GM23248 (cell line): Measurements from ENCODE around the gene CCT3.

Source experiments
- EZH2 ChIP-seq: fragments of 200-600 bp; sonication (generic); IDR thresholded peaks from 2 replicates; pipeline ENCODE4 v1.6.1; 2018; ENCODE audit warnings: antibody characterized with exemption, mild to moderate bottlenecking; ENCODE audit not compliant: insufficient read depth, poor library complexity, severe bottlenecking
- EZH2phosphoT487 ChIP-seq: fragments of 200-600 bp; sonication (generic); IDR thresholded peaks from 2 replicates; pipeline ENCODE4 v1.6.1; 2018; ENCODE audit warnings: antibody characterized with exemption, moderate library complexity, mild to moderate bottlenecking, low read depth; ENCODE audit not compliant: insufficient read depth

DNA sequence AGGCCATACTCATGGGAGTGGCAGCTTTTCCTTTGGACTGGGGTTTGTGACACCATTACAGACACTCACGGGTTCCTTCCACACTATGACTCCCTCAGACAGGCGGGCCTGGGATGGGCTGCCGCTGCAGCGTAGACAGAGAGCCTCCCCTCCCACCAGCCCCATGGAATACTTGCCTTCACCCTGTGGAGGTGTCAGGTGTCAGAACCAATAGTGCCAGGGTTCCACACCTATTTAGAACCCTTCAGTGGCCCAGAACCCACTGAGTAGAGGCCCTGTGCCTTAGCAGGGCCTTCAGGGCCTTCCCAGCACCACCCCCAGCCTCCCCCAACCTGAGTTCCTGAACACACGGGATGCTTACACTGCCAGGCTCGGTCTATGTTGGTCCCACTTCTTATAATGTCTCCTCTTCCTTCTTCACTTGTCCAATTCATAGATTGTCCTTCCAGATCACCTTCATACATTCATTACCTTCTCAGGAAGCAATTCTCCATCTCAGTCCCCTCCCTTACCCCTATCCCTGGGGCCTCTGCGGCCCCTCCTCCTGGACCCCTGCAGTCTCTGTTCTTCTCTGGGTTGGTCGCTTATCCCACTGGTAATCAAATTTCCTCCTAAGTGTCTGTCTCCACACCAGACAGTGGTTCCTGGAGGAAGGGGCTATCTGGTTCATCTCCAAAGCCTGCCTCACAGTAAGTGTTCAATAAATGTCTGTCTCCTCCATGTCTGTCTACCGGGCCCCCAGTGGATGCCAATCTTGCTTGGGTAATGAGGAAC, 29.5 kb upstream of the CCT3 start:
- TF ChIP-seq EZH2 (no peak), EZH2phosphoT487 (no peak)
